Mucosa of descending colon (tissue), 3 donors: ENCODE data around the gene PF4V1. TPM values are rescaled to one million over a fixed set of nuclear protein-coding genes. Genes with fewer than 3 reads are reported as not detected.

Experiments
- ATAC-seq: fragments of 200-7000 bp; cut with Tn5 transposase; one replicate; pipeline ENCODE4 v1.9.1; 2020; ENCODE audit warnings: mild to moderate bottlenecking, moderate library complexity
- DNase-seq, 3 donors: peaks; one replicate each; pipeline ENCODE4 v3.0.0-alpha.2; 2020
- H3K36me3 ChIP-seq: fragments of 200-600 bp; one replicate; pipeline ENCODE4 v1.8.0; 2021; ENCODE audit warnings: low read depth, mild to moderate bottlenecking
- H3K4me1 ChIP-seq: fragments of 200-600 bp; one replicate; pipeline ENCODE4 v1.8.0; 2021; ENCODE audit warnings: low read depth, mild to moderate bottlenecking
- H3K4me3 ChIP-seq: fragments of 200-600 bp; one replicate; pipeline ENCODE4 v1.8.0; 2021; ENCODE audit warnings: mild to moderate bottlenecking
- H3K9me3 ChIP-seq: fragments of 200-600 bp; one replicate; pipeline ENCODE4 v1.8.0; 2021; ENCODE audit warnings: mild to moderate bottlenecking
- intact Hi-C, 2 donors: fragments of 100-400 bp; cut with DNase I in 1 of 2; cut with micrococcal nuclease in 1 of 2; formaldehyde crosslinking; loops; one replicate each; pipeline versions ENCODE4 v1.11.0 to v1.11.1; 2022; cut with DNase I, micrococcal nuclease
- total RNA-seq, 3 donors: library from RNA; stranded (reverse); fragmentation: NEBNext Ultra II Directional in 2 of 3; extraction: Animal tissue kit (Norgen Biotek cat#: 25700) in 2 of 3; gene quantifications; one replicate each; pipeline versions ENCODE4 v1.2.1 to v1.2.4, GENCODE V29; 2021 to 2023
- TF ChIP-seq, protein P1 (sequence below): fragments of 200-600 bp; IDR thresholded peaks from one replicate; pipeline ENCODE4 v1.8.0; 2022; ENCODE audit warnings: antibody characterized with exemption, mild to moderate bottlenecking
- donor health status: DM: no; HTN: no; CAD: no; lungs with moderate emphysema.
- donor health status: DM: no; HTN: no; CAD: no.
- donor health status: DM: no; HTN: yes; CAD: no.

PF4V1 gene
- total RNA-seq, 3 donors from 2014 or later = not detected

DNA sequence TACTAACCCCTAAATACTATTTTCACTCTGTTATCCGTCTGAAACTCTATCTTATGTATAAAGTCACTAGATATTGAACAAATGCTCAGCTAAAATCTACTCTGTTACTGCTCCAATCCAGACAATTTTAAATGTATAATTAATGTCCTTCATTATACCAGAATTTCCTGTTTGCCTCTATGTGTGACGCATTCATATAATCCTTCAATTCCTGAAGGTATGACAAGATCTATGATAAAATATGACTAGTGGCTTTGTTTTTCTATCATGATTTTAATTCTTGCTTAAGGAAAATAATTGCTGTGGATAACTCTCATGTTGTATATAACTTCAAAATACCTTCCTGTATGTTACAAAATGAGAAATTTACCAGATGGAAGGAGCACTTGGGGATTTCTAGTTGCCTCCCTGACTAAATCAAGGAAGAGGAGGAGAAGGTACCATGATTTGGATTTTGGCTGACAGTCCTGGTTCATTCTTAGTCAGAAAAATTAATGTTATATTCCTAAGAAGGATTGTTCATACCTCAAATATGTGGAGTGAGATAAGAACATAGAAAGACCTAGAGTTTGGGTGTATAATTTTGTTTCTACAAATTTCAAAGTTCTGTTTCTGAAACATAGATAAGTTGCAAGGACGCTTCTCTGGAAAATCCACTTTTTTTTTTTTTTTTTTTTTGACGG is 11.7 kb upstream of the PF4V1 start:
- DNase-seq = no peak
- intact Hi-C loops = no loop called here
- TF ChIP-seq, protein P1, sequence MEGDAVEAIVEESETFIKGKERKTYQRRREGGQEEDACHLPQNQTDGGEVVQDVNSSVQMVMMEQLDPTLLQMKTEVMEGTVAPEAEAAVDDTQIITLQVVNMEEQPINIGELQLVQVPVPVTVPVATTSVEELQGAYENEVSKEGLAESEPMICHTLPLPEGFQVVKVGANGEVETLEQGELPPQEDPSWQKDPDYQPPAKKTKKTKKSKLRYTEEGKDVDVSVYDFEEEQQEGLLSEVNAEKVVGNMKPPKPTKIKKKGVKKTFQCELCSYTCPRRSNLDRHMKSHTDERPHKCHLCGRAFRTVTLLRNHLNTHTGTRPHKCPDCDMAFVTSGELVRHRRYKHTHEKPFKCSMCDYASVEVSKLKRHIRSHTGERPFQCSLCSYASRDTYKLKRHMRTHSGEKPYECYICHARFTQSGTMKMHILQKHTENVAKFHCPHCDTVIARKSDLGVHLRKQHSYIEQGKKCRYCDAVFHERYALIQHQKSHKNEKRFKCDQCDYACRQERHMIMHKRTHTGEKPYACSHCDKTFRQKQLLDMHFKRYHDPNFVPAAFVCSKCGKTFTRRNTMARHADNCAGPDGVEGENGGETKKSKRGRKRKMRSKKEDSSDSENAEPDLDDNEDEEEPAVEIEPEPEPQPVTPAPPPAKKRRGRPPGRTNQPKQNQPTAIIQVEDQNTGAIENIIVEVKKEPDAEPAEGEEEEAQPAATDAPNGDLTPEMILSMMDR = no peak
- no peaks in the 10 kb centered on the region for H3K4me1 ChIP-seq
- ATAC-seq = no peak
- H3K9me3 ChIP-seq = no peaks in the 10 kb centered on the region
- no peaks in the 10 kb centered on the region for H3K36me3 ChIP-seq
- no peak overlapping the region for H3K4me3 ChIP-seq

DNA sequence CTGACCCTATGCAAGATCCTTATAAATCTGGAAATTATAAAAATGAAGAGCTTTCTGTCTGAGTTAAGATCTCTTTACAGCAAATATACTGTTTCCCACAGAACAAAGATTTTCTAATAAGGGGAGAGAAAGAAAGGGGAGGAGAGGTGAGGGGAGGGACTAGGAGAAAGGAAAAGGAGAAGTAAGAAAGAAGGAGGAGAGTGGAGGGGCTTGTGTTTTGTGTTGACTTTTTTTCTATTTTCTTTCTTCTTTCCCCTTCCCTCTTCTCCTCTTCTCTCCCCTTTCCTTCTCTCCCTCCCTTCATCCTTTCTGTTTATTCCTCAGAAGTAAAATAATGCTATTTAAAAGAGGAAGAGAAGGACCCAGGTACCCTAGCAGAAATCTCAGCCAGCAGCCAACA is 10.4 kb upstream of the PF4V1 start:
- no peak for ATAC-seq
- Histone ChIP-seq H3K4me1 (no peaks in the 10 kb centered on the region), H3K9me3 (no peaks in the 10 kb centered on the region), H3K4me3 (no peak overlapping the region), H3K36me3 (no peaks in the 10 kb centered on the region)
- intact Hi-C loops = no loop called here
- no peak for DNase-seq
- TF ChIP-seq, protein P1 = no peak

DNA sequence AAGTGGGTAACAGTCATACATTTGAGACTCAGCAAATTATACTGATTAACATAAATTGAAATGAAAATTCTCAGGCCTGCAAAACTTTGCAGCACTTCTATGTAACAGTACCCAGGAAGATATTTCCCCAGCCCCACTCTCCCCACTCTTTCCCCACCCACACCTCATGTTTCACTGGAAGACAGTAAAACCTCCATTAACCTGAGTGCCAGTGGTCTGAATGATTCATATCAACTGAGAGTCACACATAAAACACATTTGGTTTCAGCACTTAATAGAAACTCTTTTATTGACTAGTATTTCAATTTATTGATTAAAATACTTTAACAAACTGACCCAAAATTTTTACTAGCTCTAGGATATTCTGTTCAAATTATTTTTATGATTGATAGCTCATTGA is 9.7 kb upstream of the PF4V1 start:
- Histone ChIP-seq H3K9me3 (no peaks in the 10 kb centered on the region), H3K36me3 (no peaks in the 10 kb centered on the region), H3K4me1 (no peaks in the 10 kb centered on the region), H3K4me3 (no peak overlapping the region)
- ATAC-seq = no peak
- intact Hi-C loops = no loop called here
- TF ChIP-seq, protein P1 = no peak
- DNase-seq = no peak

DNA sequence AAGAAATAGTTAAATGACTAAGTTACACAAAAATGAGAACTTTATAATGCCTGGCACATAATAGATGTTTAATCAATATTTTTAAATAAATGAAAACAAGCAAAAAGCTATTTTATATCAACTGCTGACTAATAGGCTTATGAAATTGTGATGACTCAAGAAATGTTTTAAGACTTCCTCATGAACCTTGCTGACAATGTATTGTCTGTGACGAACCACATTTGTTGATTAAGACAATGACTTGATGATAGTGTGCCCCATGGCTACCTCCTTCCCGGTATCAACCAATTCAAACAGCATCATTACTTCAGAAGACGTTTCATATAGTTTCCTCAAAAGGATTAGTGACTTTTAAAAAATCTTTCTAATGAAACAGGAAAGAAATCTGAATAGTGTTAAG is 8.8 kb upstream of the PF4V1 start:
- Histone ChIP-seq H3K9me3 (no peaks in the 10 kb centered on the region), H3K4me1 (no peaks in the 10 kb centered on the region), H3K4me3 (no peak overlapping the region), H3K36me3 (no peaks in the 10 kb centered on the region)
- ATAC-seq (no peak), DNase-seq (no peak)
- intact Hi-C loops = no loop called here
- TF ChIP-seq, protein P1 = no peak

DNA sequence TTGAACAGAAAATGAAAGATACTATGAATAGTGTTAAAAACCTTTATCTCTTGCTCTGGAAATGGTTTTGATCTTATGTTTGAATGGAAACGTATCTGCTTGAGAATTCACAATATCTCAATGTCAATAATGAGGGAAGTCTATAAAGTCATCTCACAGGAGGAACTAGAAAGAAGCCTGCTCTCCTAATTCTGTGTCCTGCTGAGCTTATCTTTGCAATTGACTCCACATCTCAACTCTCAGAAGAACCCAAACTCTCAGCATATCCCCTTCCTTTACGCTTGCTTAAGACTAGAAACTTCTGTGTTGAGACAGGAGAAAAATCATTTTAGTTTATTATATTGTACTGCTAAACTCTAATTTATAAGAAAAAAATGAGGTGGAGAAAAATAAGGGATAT is 8.3 kb upstream of the PF4V1 start:
- ATAC-seq = no peak

More for the DNA sequence above, 8.3 kb upstream of the PF4V1 start:
- H3K4me3 ChIP-seq = no peak overlapping the region
- no peak for DNase-seq
- intact Hi-C loops = no loop called here
- TF ChIP-seq, protein P1 = no peak
- no peaks in the 10 kb centered on the region for H3K36me3 ChIP-seq
- no peaks in the 10 kb centered on the region for H3K9me3 ChIP-seq
- no peaks in the 10 kb centered on the region for H3K4me1 ChIP-seq
